NB4 (cell line): ENCODE measurements around the gene NUB1.

Source experiments
- MAX ChIP-seq: IDR thresholded peaks from 2 replicates; pipeline ENCODE4 v1.6.1; 2011; ENCODE audit warnings: low read depth, low read length
- TF ChIP-seq, protein P1 (sequence below): IDR thresholded peaks from one replicate; pipeline ENCODE4 v1.5.1; 2012; ENCODE audit warnings: low read depth, low read length

DNA sequence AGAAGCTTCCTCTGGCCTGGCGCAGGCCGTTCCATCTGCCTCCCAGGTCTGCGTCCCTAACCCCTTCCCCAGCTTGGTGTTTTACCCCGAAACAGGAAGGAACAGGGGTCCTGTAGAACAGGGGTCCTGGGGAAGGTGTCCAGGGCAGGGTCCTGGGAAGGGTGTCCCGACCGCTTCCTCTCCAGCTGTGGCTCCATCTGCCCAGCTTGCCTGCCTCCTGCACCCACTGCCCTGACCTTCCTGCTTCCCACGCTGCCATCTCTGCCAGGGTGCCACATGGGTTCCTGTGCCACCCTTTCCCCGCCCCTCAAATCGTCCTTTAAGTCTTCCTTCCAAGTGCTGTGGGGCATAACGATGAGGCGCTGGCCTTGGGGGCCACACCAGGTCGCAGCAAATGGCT is 35.8 kb downstream of the NUB1 start:
- TF ChIP-seq, protein P1, sequence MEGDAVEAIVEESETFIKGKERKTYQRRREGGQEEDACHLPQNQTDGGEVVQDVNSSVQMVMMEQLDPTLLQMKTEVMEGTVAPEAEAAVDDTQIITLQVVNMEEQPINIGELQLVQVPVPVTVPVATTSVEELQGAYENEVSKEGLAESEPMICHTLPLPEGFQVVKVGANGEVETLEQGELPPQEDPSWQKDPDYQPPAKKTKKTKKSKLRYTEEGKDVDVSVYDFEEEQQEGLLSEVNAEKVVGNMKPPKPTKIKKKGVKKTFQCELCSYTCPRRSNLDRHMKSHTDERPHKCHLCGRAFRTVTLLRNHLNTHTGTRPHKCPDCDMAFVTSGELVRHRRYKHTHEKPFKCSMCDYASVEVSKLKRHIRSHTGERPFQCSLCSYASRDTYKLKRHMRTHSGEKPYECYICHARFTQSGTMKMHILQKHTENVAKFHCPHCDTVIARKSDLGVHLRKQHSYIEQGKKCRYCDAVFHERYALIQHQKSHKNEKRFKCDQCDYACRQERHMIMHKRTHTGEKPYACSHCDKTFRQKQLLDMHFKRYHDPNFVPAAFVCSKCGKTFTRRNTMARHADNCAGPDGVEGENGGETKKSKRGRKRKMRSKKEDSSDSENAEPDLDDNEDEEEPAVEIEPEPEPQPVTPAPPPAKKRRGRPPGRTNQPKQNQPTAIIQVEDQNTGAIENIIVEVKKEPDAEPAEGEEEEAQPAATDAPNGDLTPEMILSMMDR, result no peak
- TF ChIP-seq MAX, result no peak
